Mucosa of stomach (tissue), 1 donor: ENCODE results near the gene ABCA4.

Source experiments
- H3K27me3 ChIP-seq: one replicate; pipeline ENCODE4 v1.7.0; 2013; ENCODE audit warnings: mild to moderate bottlenecking, low read length; ENCODE audit not compliant: control insufficient read depth, insufficient read depth
- H3K36me3 ChIP-seq: one replicate; pipeline ENCODE4 v1.7.0; 2013; ENCODE audit warnings: low read length; ENCODE audit not compliant: control insufficient read depth, insufficient read depth
- H3K4me1 ChIP-seq: one replicate; pipeline ENCODE4 v1.7.0; 2013; ENCODE audit warnings: mild to moderate bottlenecking, low read length; ENCODE audit not compliant: control insufficient read depth, insufficient read depth
- H3K4me3 ChIP-seq: one replicate; pipeline ENCODE4 v1.7.0; 2013; ENCODE audit warnings: low read length
- H3K9ac ChIP-seq: one replicate; pipeline ENCODE4 v1.7.0; 2013; ENCODE audit warnings: mild to moderate bottlenecking, low read length, moderate library complexity
- H3K9me3 ChIP-seq: one replicate; pipeline ENCODE4 v1.7.0; 2013; ENCODE audit warnings: mild to moderate bottlenecking, low read length, moderate library complexity; ENCODE audit not compliant: control insufficient read depth
- donor health status: Pancreatic carcinoma.

The ABCA4 gene

DNA sequence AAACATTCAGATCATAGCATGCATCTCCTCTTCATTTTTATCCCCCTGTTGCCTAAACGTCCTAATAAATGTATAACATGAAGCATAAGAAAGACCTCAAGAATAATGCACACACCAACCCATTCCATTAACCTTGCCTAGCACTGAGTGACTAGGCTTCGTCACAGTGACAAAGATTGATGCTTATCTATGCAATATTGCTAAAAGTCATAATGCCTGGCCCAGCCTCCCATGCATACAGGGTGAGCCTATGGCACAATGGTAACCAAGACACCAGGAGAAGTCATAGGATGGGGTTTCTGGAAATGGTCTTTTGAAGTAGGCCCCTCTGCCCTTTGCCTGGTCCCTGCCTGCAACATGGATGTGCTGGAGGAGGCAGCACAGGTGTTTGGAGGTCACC, 33.8 kb downstream of the ABCA4 start:
- Histone ChIP-seq H3K27me3 (no peaks in the 10 kb centered on the region), H3K9me3 (no peaks in the 10 kb centered on the region), H3K4me3 (no peak overlapping the region), H3K36me3 (no peaks in the 10 kb centered on the region), H3K9ac (no peak overlapping the region), H3K4me1 (no peaks in the 10 kb centered on the region)

DNA sequence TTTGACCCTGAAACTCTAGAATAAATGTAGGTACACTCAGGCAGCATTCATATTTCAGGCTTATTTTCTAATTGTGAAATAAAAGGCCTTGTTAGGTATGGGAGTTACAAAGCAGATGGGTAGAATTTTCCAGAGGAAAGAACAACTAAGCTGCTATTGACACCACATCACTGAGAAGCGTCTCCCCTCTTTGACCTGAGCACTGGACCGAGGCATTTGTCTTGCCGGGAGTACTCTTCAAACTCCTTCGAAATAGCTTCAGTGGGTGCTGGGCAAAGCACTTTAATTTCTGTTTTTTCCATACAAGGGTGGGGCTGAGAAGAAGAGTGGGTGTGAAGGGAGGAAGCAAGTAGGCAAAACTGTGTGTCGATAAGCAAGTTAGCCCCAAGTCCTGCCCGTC, 36.4 kb downstream of the ABCA4 start:
- Histone ChIP-seq H3K4me3 (no peak overlapping the region), H3K4me1 (no peaks in the 10 kb centered on the region), H3K36me3 (no peaks in the 10 kb centered on the region), H3K9me3 (no peaks in the 10 kb centered on the region), H3K9ac (no peak overlapping the region), H3K27me3 (no peaks in the 10 kb centered on the region)

DNA sequence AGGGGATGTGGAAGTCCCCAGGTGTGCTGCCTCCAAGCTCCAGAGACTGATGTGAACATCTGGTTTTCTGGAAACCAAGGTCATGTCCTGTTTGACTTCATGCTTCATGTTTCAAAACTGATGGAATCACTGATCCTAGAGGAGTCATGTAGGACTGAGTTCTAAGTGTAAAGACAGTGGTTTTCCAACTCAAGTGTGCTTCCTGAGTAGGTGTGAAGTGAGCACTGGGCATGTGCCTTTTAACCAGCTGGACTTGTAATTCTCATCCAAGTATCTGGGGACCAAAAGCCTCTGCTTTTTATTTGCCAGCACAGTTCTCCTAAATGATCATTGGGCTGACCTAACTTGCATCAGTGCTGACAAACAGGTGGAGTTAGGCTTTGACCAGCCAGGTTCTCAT, 36.9 kb downstream of the ABCA4 start:
- Histone ChIP-seq H3K27me3 (no peaks in the 10 kb centered on the region), H3K4me1 (no peaks in the 10 kb centered on the region), H3K9ac (no peak overlapping the region), H3K4me3 (no peak overlapping the region), H3K9me3 (no peaks in the 10 kb centered on the region), H3K36me3 (no peaks in the 10 kb centered on the region)

DNA sequence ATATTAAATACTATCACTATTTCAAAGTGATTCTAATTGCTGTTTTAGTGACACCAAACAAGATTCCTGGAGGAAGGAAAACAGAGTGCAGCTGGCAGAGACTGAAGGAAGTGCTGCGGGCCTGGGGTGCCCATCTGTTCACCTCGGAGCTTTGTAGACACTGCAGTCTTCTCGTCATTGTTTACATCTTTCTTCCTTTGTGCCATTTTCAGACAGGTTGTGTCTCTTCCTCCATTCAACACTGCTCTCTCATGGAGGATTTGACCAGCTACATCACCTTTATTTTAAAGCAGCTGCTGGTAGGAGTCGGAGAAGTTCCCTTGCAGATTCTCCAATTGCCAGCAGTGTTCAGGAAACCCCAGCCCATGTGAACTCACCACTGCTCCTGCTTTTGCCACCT, 37.3 kb downstream of the ABCA4 start:
- no peak overlapping the region for H3K4me3 ChIP-seq
- no peaks in the 10 kb centered on the region for H3K36me3 ChIP-seq
- H3K27me3 ChIP-seq, result no peaks in the 10 kb centered on the region
- H3K9me3 ChIP-seq, result no peaks in the 10 kb centered on the region
- H3K4me1 ChIP-seq, result no peaks in the 10 kb centered on the region
- no peak overlapping the region for H3K9ac ChIP-seq

DNA sequence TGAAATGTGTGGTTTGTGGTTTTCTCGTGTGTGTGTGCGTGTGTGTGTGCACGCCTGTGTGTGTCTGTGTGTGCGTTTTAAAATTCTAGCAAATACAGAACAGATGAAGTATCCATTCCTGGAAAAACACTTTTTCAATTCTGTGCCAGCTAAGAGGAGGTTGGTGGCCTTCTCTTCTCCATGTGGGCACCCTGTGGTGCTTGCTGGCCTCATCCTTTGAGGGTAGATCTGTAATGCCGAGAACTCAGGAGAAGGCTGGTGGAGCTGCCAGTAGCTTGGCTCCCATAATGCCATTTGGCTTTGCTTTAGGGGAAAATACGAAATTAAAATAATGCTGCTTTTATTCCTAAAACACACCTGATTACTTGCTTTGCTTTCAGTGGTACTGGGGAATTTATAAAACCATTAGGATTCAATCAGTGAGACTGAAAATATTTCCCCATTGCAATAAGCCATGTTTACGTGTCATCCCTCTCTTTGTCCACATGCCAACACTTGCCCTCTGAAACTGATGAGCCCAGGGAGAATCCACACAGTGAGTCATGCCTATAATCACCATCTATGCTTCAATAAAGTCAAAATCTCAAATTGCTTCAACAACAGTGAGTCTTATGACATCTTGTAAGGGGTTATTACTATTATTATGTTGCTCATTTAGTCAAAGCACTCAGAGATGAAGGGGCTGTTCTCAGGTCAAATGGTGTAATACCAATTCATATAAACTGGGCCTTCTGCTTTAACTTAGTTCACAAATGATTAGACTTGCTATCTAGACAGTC, 39.2 kb downstream of the ABCA4 start:
- H3K36me3 ChIP-seq, result no peaks in the 10 kb centered on the region
- no peak overlapping the region for H3K4me3 ChIP-seq
- no peaks in the 10 kb centered on the region for H3K9me3 ChIP-seq
- no peaks in the 10 kb centered on the region for H3K4me1 ChIP-seq
- no peaks in the 10 kb centered on the region for H3K27me3 ChIP-seq
- H3K9ac ChIP-seq, result no peak overlapping the region

DNA sequence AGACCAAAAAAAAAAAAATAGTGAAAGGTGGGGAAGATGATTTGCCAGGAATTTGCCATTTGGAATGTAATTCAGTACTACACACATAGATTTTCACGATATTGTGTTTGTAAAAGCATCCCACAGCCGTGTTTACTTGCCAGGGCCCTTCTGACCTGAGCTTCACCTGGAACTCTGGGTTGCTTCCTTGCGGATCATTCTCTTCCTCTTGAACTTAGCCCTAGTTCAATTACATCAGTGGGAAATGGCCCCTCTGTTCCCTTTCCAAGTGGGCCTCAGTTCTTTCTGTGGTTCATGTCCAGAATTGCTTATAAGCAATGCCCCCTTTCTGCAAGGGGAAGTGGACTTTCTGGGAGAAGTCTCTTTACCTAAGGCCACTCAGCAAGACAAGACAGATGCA, 41.0 kb downstream of the ABCA4 start:
- Histone ChIP-seq H3K9me3 (no peaks in the 10 kb centered on the region), H3K36me3 (no peaks in the 10 kb centered on the region), H3K4me1 (no peaks in the 10 kb centered on the region), H3K9ac (no peak overlapping the region), H3K27me3 (no peaks in the 10 kb centered on the region), H3K4me3 (no peak overlapping the region)

DNA sequence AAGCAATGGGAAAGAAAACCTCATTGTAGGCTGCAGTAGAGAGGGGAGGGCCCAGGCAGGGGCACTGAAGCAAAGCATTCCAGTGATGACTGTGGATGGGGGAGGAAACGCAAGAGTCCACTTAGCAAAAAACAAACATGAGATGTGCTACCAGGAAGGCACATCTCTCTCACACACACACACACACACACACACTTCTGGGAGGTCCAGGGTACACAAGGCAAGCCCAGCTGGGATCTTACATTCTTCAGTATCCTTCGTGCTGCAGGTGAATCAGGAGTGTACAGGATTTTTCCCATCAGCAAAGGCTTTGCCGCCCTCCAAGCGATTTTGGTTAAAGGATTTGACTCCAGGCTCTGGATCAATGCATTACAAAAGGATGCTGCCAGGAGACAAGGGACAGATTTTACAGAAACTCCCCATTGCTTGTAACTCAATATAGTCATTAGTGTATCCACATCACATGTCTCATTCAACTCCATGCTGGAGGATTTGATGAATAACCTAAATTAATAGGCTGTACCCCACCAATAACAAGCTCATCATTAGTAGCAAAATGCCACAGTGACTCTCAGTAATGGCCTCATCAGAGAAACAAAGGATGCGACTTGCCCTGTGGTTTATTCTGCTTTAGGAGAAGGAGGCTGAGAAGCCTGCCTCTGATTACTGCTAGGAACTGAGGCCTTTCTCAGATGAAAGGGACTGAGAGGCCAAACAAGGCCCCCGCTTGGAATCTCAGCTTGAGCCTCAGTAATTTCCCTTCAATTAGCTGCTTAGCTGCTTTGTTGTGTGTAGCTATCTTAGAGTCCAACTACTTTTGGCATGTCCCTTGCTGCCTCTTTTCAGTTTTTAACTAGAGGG, 41.6 kb downstream of the ABCA4 start:
- Histone ChIP-seq H3K9ac (no peak overlapping the region), H3K27me3 (no peaks in the 10 kb centered on the region)

DNA sequence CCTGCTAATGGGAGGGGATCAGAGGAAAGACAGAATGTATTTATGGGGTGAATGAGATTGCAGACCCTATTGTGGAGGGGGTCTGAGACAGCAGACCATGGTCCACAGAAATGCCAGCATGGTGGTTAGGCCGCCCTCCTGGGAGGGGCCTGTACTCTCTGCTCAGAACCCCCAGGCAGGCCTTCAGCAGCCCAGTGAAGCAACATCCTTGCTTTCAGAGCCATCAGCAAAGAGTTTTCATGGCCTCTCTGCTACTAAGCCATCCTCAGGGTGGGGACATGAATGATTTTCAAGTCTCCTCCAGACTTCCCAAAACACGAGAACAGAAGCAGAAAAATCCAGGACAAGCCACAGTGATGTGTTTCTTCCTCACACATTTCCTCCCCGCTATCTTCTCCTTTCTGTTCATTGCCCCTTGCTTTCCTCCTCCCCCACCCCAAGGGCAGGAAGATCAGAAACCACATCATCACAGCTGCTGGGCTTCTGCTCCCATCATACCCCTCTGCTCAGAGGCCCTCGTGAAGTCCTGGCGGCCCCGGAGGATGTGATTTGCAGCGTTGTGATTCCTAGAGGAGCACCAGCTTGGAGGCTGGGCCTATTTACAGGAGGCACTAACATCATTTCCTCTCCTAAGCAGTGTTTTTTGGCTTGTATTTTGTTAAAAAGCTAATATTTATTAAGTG, 48.0 kb downstream of the ABCA4 start:
- no peaks in the 10 kb centered on the region for H3K27me3 ChIP-seq
- no peaks in the 10 kb centered on the region for H3K9me3 ChIP-seq
- no peak overlapping the region for H3K4me3 ChIP-seq
- no peaks in the 10 kb centered on the region for H3K36me3 ChIP-seq
- H3K9ac ChIP-seq, result no peak overlapping the region
- peaks cover 28% of the 10 kb centered on the region for H3K4me1 ChIP-seq

More for the DNA sequence above, 41.6 kb downstream of the ABCA4 start:
- no peak overlapping the region for H3K4me3 ChIP-seq
- no peaks in the 10 kb centered on the region for H3K4me1 ChIP-seq
- no peaks in the 10 kb centered on the region for H3K9me3 ChIP-seq
- no peaks in the 10 kb centered on the region for H3K36me3 ChIP-seq

DNA sequence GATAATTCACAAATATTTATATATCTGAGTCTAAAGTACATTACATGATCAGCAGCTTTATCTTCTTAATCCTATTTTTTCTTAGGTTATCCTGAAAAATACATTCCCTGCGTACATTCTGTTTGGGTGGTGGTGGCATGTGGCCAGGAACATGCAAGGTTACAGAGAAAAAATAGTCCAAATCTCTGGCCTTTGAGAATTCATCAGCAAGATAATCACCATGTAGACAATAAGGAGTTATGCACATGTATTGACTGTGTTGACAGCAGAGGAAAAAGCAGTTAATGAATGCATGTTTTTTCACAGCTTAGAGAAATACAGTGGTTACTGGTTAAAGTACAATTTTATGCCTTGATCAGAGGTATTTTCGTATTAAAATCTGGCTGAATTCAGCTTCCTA, 49.0 kb downstream of the ABCA4 start:
- Histone ChIP-seq H3K9me3 (no peaks in the 10 kb centered on the region), H3K27me3 (no peaks in the 10 kb centered on the region), H3K36me3 (no peaks in the 10 kb centered on the region), H3K9ac (no peak overlapping the region), H3K4me3 (no peak overlapping the region), H3K4me1 (peaks cover 32% of the 10 kb centered on the region)

DNA sequence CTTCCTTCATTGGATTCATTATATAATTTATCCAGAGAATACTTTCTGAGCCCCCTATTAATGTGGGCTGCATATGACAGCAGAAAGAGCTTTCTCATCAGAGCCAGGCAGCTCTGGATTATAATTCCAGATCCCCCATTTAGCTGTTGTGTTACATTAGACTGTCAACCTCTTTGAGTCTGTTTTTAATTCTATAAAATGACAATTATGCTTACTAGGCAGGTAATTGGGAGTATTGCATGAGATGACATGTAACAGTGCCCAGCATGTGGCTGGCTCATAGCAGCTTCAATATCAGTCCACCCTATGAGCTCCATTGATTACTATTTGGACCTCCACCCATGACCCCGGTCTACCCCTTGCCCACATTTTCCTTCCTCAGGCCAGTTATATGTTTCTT, 49.6 kb downstream of the ABCA4 start:
- H3K4me3 ChIP-seq, result no peak overlapping the region
- H3K36me3 ChIP-seq, result no peaks in the 10 kb centered on the region
- no peaks in the 10 kb centered on the region for H3K27me3 ChIP-seq
- peaks cover 32% of the 10 kb centered on the region for H3K4me1 ChIP-seq
- no peaks in the 10 kb centered on the region for H3K9me3 ChIP-seq
- no peak overlapping the region for H3K9ac ChIP-seq

DNA sequence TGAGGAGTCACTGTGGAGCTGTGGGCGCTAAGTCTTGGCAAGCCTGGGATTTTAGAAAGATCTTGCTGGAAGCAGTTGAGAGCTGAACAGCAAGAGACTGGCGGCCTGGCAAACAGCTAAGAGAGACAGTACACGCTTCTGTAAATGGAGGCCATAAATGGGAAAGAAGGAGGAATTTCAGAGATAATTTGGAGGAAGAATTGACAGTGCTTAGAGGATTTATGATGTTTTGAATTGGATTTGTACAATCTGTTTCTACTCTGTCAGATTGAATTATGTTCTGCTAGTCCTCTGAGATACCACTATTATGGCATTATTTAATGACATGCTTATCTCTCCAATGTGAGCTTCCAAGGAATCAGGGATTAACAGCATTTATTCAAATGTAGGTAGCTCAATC, 50.1 kb downstream of the ABCA4 start:
- no peaks in the 10 kb centered on the region for H3K36me3 ChIP-seq
- H3K4me1 ChIP-seq, result peaks cover 32% of the 10 kb centered on the region
- H3K4me3 ChIP-seq, result no peak overlapping the region
- H3K9me3 ChIP-seq, result no peaks in the 10 kb centered on the region
- no peaks in the 10 kb centered on the region for H3K27me3 ChIP-seq
- no peak overlapping the region for H3K9ac ChIP-seq

DNA sequence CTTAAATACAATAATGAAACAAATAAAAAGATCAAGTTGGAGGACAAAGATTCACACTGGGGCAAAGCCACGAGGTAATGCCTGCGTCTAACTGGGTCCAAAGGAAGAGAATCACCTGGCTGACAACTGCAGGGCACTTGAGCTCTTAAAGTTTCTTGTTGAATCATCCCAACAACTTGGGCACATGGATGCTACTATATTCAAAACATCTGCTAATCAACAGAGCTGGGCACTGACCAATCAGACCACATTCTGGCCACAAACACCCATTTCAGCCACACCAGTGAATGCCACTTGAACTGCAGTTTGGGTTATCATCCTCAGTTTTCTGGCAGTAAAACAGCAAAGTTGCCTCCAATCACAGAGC, 51.0 kb downstream of the ABCA4 start:
- no peak overlapping the region for H3K4me3 ChIP-seq
- no peak overlapping the region for H3K9ac ChIP-seq
- H3K27me3 ChIP-seq, result no peaks in the 10 kb centered on the region
- H3K4me1 ChIP-seq, result peaks cover 32% of the 10 kb centered on the region
- no peaks in the 10 kb centered on the region for H3K9me3 ChIP-seq
- H3K36me3 ChIP-seq, result no peaks in the 10 kb centered on the region
